GM21367 (cell line): ENCODE results near the gene NSG1.
"Not testable (repeated sequence)": the region's sequence is repeated elsewhere in the genome, so short reads cannot be mapped to it uniquely, and the experiment has no call there.

Source experiments
- ATAC-seq: cut with Tn5 transposase; IDR thresholded peaks from one replicate; pipeline ENCODE4 v1.9.1; 2021; ENCODE audit not compliant: unreplicated experiment

Gene NSG1

DNA sequence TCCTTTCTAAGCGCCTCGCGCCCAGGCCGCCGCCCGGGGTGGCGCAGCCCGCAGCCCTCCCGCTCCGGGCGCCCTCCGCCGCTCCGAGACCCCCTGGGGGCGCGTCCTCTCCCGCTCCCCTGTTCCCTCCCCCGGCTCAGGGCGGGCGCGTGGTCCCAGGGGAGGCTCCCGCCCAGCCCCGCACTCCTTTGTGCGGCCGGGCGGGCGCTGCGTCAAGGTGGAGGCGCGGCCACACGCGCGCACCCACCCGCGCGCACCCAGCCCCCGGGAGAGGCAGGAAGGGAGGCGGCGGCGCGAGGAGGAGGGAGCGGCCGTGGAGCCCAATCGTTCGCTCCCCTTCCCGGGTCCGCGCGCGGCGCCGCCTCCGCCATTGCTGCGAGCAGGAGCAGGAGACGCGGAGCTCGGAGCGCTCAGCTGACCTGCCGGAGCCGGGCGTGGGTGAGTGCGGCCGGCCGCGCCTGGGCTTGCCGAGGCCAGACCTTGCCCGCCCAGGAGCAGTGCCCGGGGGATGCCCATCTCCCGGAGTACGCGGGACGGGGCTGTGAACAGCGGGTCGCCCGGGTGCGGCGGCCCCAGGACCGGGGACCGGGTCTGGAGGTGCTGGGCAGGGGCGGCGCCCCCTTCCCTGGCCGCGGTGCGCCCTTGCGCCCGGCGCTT is at the start of gene NSG1:
NSG1 (plus strand) TSS at position 367 of the 657 bp plus-strand sequence. CDS start 528 bp downstream, outside the sequence.
- ATAC-seq = no peak

DNA sequence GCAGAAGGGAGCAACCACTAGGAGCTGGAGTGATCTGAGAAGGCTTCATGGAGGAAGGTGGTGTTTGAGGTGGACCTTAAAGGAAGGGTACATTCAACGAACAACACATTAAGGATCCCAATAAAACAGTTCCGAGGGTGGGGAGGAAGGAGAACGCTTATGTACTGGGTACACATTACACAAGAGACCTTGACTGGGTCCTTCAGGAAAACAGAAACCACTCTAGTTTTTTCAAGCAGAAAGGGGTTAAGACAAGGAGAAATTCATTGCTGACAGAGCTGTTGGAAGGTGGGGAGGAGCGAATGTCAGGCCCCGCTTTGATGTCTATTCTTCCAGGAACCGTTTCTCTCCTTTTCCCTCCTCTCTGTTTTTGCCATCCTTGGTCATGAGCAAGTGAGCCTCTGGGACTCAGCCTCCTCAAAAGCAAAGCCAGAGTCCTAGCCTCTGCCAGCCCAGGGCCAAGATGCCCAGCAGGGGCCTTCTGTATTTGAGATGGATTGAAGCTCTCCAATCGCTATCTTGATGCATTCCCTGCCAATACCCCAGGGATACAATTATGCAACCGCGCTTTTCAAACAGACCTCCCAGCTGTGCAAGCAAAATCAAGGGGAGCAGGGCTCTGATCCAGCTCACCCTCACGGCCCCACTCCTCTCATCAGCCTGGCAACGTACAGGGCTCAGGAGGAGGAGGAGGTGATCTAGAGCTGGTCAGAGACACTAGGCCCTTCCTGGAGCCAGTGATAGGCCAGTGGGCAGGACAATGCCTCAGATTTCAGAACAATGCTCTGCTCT is 48.5 kb upstream of the NSG1 start:
- no peak for ATAC-seq

DNA sequence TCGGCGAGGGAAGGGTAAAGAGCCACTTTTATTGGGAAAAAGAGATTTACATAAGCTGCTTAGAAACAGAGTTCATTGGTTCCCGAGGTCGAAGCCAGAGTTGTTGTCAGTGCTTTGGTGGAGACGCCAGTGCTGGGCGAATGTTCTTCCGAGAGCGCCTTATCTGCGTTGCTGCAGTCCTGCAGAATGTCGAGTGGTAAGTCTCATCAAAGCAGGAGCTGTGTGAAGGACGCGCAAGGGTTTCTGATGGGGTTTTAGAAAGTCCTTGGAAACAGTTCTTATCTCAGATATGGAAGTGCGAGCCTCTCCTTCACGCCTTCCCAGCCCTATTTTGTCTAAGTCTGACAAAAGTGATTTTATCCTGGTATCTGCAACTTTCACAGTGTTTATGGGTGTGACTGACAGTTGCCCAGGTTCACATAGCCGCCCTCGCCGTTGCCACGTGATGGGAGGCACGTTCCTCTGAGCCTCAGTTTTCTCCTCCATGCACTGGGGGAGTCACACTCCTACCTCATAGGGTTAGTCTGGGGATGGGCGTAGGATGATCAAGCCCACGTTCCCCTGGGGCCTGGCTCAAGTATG is 47.3 kb upstream of the NSG1 start:
- ATAC-seq = no peak

GRCh38 chr4:4341861-4342650 is 44.8 kb upstream of the NSG1 start:
- ATAC-seq = no peak

GRCh38 chr4:4343038-4343437 is 43.9 kb upstream of the NSG1 start:
- ATAC-seq = no peak

GRCh38 chr4:4344915-4345527 is 41.9 kb upstream of the NSG1 start:
- peak; percentile 91 for ATAC-seq

DNA sequence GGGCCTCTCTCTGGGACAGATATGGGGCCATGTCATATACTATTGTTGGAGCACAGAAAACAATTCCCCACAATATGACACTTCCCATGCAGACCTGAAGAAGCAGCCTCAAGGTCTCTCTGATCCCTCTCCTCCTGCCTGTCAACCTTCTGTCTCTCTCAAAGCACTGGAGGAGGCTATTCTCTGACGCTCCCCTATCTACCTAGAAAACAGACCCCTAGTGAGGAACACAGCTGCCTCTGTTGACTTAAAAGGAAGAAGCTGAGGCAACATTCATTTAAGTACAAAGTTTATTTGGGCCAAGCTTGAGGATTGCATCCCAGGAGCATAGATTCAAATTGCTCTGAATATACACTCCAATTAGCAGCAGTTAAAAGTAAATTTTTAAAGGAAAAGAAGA is 39.3 kb upstream of the NSG1 start:
- no peak for ATAC-seq

- ATAC-seq = not testable (repeated sequence)
Measured at GRCh38 chr4:4348585-4348984, 38.3 kb upstream of the NSG1 start.

GRCh38 chr4:4349867-4350266 is 37.0 kb upstream of the NSG1 start:
- no peak for ATAC-seq

DNA sequence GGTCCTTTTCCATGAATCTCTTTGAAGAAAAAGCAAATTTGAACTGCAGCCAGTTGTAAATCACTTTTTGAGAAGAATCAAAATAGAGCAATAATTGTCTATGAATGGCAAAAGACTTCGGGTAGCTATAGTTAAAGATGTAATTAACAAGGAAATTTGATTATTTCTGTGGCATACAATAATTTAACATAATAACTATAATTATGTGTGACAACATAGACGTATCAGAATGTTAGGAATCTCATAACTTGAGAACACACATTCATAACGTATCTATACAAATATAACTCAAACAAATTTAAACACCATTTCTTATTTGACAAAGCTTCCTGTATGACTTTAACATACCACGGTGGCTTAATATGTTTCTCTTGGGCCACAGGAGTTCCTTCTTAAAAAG is 36.0 kb upstream of the NSG1 start:
- no peak for ATAC-seq

DNA sequence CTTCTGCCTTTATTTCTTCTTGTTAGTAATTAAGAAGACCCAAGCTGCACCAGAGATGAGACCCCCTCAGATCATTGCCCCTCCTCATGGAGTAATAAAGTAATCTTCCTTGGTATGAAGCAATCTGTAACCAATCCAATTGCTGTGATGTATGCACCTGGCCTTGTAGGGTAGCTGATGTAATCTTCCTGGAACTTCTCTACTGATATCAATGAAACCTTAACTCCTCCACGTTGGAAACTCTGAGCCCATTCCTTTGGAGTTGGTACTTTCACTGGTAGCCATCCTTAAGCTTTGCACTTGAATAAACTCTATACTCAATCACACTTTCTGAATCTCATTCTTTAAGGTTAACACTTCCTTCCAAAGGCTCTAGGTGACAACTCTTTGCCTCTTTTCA is 31.6 kb upstream of the NSG1 start:
- no peak for ATAC-seq

GRCh38 chr4:4356106-4357041 is 30.5 kb upstream of the NSG1 start:
- no peak for ATAC-seq

GRCh38 chr4:4358093-4358854 is 28.6 kb upstream of the NSG1 start:
- no peak for ATAC-seq

DNA sequence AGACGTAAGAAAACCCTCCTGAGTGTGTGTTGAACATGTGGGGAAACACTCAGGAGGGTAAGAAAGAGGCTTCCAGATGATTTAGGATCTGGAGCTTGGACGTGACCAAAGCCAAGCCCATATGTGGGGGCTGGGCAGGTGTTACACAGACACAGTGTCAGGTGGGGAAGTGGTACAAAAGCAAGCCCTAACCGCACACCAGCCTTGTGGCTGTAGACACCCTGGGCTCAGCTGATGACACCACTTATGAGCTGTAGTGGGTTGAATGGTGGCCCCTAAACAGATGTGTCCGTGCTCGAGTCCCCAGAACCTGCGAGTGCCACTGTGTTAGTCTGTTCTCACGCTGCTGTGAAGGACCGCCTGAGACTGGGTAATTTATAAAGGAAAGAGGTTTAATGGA is 25.0 kb upstream of the NSG1 start:
- ATAC-seq = no peak

- no peak for ATAC-seq
Measured at GRCh38 chr4:4362991-4363697, 23.8 kb upstream of the NSG1 start.

DNA sequence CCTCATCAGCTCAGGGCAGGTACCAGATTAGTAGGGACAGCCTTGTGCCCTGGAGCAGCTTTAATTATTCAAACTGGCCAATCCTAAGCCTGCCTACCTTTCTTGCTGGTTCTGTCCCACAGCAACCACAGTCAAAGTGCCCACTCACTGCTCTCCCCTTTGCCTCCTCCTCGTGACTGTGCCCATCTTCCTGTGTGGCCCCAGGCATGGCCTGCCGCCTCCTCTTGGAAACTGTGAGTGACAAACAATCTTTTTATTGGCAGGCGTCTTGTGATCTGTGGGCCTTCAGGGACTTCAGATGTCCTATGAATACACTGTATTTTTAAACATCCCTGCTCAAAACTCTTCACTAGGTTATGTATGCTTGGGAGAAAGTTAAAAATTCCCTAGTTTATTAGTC is 22.8 kb upstream of the NSG1 start:
- ATAC-seq = no peak

DNA sequence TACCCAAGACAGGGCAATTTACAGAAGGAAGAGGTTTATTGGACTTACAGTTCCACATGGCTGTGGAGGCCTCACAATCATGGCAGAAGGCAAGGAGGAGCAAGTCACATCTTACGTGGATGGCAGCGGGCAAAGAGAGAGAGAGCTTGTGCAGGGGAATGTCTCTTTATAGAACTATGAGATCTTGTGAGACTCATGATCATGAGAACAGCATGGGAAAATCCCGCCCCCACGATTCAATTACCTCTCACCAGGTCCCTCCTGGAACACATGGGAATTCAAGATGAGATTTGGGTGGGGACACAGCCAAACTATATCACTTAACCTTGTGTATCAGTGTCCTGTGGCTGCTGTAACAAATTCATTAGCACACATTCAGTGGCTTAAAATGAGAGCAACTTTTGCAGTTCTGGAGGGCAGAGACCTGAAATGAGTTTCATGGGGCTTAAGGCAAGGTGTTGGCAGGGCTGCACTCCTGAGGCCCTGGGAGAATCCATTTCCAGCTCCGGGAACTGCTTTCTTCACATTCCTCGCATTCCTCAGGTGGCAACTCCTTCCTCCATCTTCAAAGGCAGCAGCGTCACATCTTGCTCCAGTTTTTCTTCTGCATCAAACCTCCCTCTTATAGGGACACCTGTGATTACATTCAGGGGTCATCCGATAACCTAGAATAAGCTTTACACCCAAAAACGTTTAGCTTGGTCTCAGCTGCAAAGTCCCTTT is 22.3 kb upstream of the NSG1 start:
- ATAC-seq = no peak
